SK-N-SH (cell line): ENCODE measurements around the gene NR5A1.

Experiments used
- CHD2 ChIP-seq: fragments of 150-350 bp; IDR thresholded peaks from 2 replicates; pipeline ENCODE4 v1.6.1; 2018; ENCODE audit warnings: low read length; ENCODE audit not compliant: partially characterized antibody
- EZH2phosphoT487 ChIP-seq: fragments of 200-600 bp; sonication (generic); IDR thresholded peaks from 2 replicates; pipeline ENCODE4 v1.6.1; 2017; ENCODE audit warnings: low read depth, mixed run types, mild to moderate bottlenecking, antibody characterized with exemption, moderate library complexity, borderline replicate concordance
- FOXJ3 ChIP-seq: sonication (generic); formaldehyde crosslinking; IDR thresholded peaks from 2 replicates; pipeline ENCODE4 v1.5.1; 2020; ENCODE audit warnings: mild to moderate bottlenecking, missing genetic modification reagents
- MXI1 ChIP-seq: IDR thresholded peaks from 2 replicates; pipeline ENCODE4 v1.6.1; 2012; ENCODE audit warnings: mild to moderate bottlenecking, low read depth, low read length, improper control_type of control experiment
- NFIC ChIP-seq: IDR thresholded peaks from 2 replicates; pipeline ENCODE4 v1.4.0; 2012; ENCODE audit warnings: borderline replicate concordance
- NRF1 ChIP-seq: IDR thresholded peaks from 2 replicates; pipeline ENCODE4 v1.6.1; 2012; ENCODE audit warnings: low read depth, mild to moderate bottlenecking, low read length
- RAD21 ChIP-seq: IDR thresholded peaks from 2 replicates; pipeline ENCODE4 v1.6.1; 2012; ENCODE audit warnings: mild to moderate bottlenecking, low read length
- RCOR1 ChIP-seq: fragments of 150-350 bp; IDR thresholded peaks from 2 replicates; pipeline ENCODE4 v1.6.1; 2017; ENCODE audit warnings: antibody characterized with exemption, low read length
- RXRA ChIP-seq: IDR thresholded peaks from 2 replicates; pipeline ENCODE4 v1.4.0; 2012; ENCODE audit warnings: low read depth, mild to moderate bottlenecking, borderline replicate concordance
- TAF1 ChIP-seq: IDR thresholded peaks from 2 replicates; pipeline ENCODE4 v1.6.1; 2012; ENCODE audit warnings: low read depth, mild to moderate bottlenecking, low read length, moderate library complexity, borderline replicate concordance
- TF ChIP-seq, protein P1 (sequence below): fragments of 200-600 bp; sonication (generic); IDR thresholded peaks from 2 replicates; pipeline ENCODE4 v1.6.1; 2017; ENCODE audit warnings: antibody characterized with exemption, mild to moderate bottlenecking, moderate library complexity
- TF ChIP-seq, protein P2 (sequence below): IDR thresholded peaks from 2 replicates; pipeline ENCODE4 v1.6.1; 2012; ENCODE audit warnings: mild to moderate bottlenecking, low read depth, low read length, moderate library complexity
- TF ChIP-seq, protein P3 (sequence below): IDR thresholded peaks from 2 replicates; pipeline ENCODE4; 2012
- TF ChIP-seq, protein P4 (sequence below): IDR thresholded peaks from 2 replicates; pipeline ENCODE4 v1.4.0; 2012; ENCODE audit warnings: low read depth

DNA sequence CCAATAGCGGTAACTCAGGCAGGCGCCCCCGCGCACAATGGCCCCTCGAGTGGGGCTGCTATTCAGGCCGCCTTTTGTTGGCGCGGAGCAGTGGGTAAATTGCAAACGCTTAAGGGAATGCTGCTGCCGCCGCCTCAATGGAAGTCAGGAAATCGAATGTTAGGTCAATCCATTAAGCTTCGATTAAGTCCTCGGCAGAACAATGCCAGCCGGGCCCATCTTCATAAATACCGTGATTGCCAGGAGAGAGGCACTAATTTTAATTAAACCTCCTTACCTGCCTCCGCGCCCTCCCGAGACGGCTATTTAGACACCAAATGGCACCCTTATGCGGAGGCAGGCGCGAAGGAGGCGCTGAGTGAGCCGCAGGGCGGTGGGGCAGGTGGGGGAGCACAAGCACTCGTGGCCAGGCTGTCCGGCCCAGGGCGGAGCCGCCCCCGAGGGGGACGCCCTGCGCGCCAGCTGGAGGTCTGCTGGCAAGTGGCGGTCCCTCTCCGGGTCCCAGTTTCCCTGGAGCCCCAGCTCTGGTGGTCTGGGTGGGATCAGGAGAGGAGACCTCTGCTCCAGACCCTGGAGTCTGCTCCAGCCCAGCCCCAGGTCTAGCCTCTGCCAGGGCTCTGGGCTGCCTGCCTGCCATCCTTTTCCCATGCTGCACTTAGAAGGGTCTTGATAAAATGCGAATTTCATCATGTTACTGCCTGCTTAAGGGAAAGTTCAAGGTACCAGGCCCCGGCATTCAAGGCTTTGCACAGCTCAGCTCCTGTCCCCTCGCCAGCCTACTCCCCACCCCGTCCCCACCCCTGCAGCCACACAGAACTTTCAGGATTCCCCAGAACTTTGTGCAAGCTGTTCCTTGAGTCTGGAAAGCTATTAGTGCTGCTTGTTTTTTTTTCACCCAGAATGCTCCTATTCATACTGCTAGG lies 19.7 kb downstream of the NR5A1 start:
- TF ChIP-seq, protein P1, sequence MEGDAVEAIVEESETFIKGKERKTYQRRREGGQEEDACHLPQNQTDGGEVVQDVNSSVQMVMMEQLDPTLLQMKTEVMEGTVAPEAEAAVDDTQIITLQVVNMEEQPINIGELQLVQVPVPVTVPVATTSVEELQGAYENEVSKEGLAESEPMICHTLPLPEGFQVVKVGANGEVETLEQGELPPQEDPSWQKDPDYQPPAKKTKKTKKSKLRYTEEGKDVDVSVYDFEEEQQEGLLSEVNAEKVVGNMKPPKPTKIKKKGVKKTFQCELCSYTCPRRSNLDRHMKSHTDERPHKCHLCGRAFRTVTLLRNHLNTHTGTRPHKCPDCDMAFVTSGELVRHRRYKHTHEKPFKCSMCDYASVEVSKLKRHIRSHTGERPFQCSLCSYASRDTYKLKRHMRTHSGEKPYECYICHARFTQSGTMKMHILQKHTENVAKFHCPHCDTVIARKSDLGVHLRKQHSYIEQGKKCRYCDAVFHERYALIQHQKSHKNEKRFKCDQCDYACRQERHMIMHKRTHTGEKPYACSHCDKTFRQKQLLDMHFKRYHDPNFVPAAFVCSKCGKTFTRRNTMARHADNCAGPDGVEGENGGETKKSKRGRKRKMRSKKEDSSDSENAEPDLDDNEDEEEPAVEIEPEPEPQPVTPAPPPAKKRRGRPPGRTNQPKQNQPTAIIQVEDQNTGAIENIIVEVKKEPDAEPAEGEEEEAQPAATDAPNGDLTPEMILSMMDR, result no peak
- TF ChIP-seq CHD2 (no peak), EZH2phosphoT487 (no peak), RAD21 (no peak), MXI1 (no peak), NFIC (no peak), NRF1 (no peak), TAF1 (no peak), FOXJ3 (CRISPR knock-in tag) (no peak), RXRA (no peak), RCOR1 (no peak)
- TF ChIP-seq, protein P2, sequence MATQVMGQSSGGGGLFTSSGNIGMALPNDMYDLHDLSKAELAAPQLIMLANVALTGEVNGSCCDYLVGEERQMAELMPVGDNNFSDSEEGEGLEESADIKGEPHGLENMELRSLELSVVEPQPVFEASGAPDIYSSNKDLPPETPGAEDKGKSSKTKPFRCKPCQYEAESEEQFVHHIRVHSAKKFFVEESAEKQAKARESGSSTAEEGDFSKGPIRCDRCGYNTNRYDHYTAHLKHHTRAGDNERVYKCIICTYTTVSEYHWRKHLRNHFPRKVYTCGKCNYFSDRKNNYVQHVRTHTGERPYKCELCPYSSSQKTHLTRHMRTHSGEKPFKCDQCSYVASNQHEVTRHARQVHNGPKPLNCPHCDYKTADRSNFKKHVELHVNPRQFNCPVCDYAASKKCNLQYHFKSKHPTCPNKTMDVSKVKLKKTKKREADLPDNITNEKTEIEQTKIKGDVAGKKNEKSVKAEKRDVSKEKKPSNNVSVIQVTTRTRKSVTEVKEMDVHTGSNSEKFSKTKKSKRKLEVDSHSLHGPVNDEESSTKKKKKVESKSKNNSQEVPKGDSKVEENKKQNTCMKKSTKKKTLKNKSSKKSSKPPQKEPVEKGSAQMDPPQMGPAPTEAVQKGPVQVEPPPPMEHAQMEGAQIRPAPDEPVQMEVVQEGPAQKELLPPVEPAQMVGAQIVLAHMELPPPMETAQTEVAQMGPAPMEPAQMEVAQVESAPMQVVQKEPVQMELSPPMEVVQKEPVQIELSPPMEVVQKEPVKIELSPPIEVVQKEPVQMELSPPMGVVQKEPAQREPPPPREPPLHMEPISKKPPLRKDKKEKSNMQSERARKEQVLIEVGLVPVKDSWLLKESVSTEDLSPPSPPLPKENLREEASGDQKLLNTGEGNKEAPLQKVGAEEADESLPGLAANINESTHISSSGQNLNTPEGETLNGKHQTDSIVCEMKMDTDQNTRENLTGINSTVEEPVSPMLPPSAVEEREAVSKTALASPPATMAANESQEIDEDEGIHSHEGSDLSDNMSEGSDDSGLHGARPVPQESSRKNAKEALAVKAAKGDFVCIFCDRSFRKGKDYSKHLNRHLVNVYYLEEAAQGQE, result no peak
- TF ChIP-seq, protein P3, sequence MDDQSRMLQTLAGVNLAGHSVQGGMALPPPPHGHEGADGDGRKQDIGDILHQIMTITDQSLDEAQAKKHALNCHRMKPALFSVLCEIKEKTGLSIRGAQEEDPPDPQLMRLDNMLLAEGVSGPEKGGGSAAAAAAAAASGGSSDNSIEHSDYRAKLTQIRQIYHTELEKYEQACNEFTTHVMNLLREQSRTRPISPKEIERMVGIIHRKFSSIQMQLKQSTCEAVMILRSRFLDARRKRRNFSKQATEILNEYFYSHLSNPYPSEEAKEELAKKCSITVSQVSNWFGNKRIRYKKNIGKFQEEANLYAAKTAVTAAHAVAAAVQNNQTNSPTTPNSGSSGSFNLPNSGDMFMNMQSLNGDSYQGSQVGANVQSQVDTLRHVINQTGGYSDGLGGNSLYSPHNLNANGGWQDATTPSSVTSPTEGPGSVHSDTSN, result no peak
- TF ChIP-seq, protein P4, sequence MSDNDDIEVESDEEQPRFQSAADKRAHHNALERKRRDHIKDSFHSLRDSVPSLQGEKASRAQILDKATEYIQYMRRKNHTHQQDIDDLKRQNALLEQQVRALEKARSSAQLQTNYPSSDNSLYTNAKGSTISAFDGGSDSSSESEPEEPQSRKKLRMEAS, result no peak
